Measurements from ENCODE around the gene FGF13. TPM values are rescaled to one million over a fixed set of nuclear protein-coding genes. Genes with fewer than 3 reads are reported as not detected.

FGF13 gene
- 2.7 TPM for polyA plus RNA-seq (2013, experiment 1 of 2; ENCODE audit: insufficient read length)
- 4.4 TPM for polyA plus RNA-seq (2013, experiment 2 of 2; ENCODE audit: insufficient read length)

DNA sequence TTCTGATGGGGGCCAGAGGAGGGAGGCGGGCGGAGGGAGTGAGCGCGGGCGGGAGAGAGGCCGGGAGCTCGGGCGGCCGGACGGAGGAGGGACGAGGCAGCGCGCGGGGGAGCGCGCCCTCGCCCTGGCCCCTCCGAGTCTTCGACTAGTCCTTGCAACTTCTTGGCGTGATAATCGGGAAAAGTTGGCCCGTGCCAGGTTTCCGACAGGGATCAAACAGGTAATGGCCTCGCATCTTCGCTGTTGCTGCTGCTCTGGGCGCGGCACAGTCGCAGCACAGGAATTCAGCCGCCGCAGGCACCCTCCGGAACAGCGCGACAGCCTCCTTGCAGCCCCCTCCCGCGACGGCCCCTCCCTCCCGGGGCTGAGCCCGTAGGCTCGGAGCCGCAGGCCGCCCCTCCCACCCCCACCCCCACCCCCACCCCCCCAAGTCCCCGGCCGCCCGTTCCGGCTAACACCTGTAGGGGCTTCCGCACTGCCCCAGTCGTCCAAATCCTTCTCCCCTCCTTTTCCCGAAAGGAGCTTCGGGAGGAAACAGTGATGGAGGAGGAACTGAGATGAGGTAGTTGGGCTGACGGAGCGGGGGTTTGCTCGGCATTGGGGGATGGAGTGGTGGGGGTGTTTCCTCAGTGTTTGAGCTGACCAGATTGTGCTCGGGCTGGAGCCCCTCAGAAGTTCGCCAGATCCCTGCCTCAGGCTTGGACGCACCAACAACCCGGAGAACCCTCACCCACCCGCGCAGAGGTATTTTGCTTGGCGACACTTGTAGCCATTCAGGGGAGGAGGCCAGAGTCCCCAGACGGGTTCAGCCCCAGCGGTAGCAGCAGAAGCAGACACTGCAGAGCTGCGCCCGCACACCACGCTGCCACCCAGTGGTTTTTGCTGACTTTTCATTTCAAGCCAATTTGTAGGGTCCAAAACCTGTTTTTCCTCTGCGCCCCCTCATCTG lies at the start of gene FGF13:
FGF13 (minus strand) TSS at position 319 of the 949 bp plus-strand sequence. CDS start 714 bp downstream, outside the sequence.
- peak; percentile 38 for DNase-seq

DNA sequence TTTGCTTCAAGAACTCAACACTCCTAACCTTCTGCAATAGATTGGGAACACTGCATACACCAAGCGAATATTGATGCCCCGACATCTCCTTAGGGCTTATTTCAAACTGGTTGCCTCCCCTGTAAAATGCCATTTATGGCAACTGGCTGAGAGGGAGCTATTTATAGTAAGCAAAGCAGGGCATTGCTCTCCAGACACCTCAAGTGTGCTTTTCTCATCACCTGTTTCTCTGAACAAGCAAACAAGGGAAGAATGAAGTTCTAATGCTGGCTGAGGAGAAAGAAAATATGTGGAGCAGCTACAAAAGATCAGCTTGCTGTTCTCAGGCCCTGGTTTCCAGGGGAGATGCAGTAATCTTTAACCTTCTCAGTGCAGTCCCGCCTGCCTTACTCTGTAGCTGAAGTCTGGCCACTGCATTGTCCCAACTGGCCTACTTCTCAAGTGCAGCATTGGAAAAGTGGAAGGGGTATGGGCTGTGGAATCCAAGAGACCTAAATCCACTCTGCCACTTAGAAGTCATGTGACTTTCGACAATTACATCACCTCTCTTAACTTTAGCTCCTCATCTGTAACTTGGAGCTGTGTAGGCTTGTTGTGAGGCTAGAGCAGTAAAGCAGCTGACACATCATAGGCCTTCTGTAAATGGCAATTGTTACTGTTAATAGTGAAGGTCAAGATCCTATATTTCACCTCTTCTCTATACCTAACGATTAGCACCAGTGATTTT lies 47.9 kb upstream of the FGF13 start:
- DNase-seq = no peak

DNA sequence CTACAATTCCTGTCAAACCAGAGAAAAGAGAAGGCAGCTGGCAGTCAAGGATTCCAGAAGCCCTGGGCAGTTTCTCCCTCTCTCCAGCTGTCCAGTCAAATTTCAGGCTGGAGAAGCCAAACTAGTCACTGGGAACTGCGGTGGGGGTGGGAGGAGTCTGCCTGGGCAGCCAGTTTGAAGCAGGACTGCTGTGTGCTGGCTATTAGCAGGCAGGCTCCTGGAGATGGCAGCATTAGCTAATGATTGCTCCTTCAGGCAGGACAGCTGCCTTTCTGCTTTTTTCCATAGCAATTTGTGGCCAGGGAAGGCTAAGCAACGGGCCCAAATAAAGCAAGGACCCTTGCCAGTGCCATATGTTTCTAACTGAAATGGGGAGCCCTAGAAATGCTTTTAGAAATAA lies 44.7 kb upstream of the FGF13 start:
- peak; percentile 54 for DNase-seq

DNA sequence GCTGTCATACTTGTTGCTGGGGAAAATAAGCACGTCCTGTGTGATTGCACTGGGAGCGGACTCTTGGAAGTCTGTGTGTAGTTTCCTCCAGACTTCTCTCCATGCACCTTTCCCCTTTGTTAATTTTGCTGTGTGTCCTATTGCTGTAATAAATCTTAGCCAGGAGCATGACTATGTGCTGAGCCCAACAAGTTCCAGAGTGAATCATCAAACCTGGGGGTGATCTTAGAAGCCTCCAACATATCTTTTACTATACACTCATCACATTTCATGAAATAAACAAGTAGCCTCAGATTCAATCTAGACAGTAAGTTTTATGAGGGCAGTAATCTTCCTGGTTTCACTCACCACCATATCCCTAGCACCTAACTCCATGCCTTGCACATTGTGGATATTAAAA lies 43.3 kb upstream of the FGF13 start:
- DNase-seq = no peak

DNA sequence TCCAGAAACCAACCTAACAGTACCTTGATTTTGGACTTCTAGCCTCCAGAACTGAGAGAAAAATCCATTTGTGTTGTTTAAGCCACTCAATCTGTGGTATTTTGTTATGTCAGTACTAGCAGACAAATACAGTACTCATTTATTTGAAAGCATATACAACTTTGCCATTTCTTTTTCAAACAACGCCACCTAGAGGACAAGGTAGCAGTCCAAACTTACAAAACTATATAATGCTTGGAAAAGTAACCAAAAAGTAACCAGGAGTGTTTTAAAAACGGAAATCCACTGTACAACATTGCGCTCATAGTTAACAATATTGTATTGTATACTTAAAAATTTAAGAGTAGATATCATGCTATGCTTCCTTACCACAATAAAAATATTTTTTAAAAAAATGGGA lies 37.0 kb upstream of the FGF13 start:
- peak; percentile 15 for DNase-seq

DNA sequence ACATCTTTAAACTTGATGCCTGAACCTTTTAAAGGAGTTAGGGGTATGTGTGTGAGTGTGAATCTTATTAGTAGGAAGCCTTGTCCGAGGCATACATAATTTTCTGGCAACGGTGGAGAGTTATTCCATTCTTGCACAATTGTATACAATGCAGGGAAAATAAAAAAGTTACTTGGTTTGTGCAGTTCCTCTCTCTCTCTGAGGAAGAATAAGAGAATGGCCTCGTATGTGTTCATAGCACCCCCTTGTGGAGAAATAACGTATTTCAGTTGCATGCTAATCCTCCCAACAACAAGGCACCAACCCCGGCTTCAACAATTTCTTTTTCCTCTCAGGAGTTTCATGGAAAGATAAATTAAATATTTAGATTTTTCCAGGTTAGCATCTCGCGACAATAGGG lies 33.7 kb upstream of the FGF13 start:
- peak; percentile 25 for DNase-seq

DNA sequence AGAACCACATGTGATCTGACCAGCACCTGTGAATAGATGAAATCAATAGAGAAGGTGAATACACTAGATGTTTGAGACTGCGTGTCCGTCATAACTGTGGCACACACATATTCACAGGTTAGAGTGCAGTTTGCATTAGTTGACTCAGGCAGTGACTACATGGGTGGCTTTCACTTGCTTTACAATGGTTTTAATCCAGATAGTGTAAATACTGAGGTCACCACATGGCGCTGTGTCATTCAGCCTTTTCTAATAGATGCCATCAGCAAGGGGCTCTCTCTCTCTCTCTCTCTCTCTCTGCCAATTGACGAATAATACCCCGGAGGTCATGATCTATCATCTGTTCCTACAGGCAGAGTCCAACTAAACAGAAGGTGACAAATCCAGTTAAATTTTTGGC lies 30.7 kb upstream of the FGF13 start:
- DNase-seq = no peak

DNA sequence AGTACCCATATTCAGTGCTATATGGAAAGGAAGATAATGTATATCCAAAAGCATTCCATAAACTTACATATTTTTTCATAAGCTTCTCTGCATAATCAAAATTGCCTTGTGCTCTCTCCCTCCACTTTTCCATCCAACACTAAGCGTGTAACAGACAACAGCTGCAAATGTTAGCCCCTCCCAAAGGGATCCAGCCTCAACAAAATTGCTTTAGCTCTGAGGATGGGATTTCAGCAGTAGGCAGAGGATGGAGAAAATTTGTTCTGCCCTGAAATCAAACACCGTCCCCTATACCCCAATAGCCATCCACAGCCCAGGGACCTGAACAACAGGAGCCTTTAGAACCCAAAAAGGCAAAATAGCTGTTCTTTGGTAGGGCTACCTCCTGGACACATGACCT lies 28.8 kb upstream of the FGF13 start:
- DNase-seq = no peak

DNA sequence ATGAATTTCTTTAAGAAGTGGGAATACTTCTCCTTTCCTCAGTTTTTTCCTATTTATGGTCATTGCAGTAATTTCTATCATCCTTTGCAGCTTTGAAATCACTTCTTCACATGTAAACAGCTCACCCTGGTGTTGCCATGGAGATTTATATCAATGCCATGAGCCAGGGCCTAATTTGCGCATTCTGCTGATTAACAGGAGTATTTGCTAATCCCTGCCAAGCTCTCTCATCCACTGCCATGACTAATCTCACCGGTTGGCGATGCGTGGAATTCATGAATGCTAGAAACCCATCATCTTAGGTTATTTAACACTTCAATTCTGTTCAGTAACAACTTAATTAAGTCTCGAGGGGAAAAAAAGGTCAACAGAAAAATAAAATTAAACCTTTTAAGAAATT lies 11.8 kb upstream of the FGF13 start:
- no peak for DNase-seq

DNA sequence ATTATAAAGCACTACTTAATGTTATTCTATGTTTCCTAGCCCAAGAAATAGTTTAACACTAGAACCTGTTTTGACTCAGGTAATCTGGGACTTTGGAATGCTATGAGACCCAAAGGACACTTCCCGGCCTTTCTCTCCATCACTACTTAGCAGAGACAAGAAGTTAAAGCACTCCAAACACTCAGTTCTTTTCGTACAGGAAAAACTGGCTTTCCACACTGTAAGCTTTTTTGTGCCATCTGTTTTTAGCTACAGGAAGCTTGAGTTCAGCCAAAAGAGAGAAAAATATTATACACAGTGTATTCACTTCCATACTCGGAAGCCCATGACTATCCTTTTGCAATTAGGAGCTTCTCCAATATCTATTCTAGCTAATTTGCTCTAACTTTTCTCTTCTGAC lies 7.9 kb upstream of the FGF13 start:
- no peak for DNase-seq

DNA sequence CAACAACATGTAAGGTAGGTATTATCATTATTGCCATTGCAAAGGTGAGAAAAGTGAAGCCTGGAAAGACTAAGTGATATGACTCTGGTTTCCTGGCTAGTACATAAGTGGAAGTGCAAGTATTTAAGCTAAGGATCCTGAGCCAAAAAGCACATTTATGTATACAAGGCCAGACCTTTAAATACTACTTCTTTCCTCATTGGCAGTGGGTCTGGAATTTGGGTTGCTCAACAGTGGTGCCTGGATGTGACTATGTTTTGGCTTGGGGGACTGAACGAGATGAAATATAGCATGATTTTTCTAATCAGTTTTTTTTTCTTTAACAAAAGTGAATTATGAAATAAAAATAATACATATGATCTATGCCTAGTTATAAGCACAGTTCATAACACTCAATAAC lies 7.4 kb upstream of the FGF13 start:
- no peak for DNase-seq

DNA sequence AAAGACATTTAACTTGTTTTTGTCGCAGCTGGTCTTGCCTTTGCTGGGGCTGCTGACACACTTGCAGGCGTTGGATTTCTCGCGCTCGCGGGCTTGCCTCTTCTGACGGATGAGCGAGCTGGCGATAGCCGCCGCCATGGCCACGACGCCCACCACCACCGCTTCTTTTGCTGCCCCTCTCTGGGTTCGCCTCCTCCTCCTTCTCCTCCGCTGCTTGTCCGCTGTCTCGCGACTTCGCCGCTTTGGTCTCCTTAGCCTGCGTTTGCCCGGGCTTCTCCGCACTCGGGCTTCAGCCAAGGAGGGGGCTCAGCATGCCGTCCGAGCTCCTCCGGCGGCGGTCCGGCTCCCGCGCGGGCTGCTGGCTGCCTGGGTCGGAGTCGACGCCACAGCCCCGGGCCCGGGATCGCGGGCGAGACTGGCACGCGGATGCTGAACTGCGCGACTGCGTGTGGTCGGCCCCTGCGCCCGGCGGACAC lies 613 bp downstream of the FGF13 start:
- peak; percentile 1 for DNase-seq

DNA sequence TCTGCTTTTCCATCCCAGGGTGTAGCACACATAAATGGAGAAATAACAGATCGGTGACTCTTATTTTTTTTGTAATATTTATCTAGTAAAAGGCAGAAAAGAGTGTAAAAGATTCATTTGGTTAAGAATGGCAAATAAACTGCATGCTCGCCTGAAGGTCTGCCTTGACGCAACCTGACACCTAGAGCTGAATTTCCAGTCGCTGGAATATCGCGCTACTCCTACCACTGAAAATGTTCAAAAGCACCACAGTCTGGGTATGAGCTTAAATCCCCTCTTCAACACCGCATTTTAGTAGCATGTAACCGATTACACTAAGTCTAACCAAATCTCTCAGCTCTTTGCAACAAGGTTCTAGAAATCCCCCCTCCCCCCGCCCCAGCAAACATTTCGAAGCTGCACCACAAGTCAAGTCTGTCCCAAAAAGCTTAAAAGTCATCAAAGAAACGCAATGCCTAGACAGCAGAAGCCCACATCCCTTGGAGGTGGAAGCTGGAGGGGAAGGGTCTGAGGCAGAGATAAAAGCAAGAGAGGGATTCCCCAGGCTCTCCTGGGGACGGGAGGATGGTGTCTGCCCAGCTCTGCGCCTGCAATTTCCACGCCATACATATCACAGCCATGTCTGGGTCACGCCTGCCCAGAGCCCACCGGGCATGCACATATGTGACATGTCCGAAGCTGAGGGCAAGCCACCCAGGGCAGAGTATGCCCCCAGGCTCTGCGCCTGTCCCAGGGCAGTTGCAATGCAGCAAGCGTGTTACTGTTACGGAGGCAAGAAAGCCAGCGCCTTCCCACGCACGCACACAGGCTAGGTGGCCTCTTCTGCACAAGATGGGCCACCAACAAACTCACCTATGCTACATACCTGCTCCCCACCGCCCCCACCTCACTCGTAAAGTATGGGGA lies 1.4 kb downstream of the FGF13 start:
- no peak for DNase-seq

DNA sequence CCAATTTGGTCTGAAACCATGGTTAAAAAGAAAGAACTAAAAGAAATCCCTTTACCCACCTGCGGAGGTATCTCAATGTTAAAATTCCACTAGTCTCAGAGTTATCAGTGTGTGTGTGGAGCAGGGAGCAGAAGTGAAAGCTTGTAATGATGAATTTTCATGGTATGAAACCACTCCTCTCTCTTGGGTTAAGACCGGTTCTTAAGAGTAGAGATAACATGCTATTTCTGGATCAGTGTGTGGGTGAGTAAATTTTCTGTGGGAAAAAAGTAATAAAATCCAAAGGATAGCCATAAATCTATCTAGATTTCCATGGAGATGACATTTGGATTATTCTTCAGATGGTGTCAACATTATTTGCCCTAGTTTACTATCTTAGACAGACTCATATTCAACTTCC lies 3.2 kb downstream of the FGF13 start:
- DNase-seq = peak; percentile 1

DNA sequence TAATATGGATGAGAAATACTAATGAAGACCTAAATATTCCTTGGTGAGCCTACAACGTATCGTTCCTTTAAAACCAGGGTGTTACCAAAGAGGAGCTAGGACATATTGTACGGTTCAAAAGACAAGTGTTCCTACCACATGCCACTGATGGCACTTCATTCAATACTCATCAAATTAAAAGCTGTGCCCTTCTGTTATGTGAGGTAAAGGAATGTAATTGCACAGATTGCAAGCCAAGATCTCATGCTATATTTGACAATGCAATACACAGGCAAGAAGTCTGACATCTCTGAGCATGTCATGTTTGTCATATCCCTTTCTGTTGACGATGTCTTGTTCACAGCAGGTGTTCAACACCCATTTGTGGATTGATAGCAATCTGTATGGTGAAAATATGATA lies 6.9 kb downstream of the FGF13 start:
- DNase-seq = no peak

DNA sequence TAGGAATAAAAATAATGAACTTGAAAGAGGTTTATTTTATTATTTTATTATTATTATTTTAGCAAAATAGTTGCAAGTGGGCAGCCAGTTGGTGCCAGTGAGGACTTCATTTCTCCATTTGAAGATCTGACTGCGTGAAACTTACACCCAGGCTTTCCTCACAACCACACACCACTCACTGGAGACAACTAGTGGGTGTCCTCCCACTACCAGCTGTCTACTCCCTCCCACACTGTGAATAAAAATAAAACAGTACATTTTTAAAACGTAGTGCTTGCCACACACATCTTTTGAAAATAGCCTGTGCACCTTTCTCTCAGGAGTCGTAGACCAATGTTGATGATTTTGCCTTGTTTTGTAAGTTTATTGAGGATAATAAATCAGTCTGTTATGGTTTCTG lies 7.4 kb downstream of the FGF13 start:
- DNase-seq = no peak

DNA sequence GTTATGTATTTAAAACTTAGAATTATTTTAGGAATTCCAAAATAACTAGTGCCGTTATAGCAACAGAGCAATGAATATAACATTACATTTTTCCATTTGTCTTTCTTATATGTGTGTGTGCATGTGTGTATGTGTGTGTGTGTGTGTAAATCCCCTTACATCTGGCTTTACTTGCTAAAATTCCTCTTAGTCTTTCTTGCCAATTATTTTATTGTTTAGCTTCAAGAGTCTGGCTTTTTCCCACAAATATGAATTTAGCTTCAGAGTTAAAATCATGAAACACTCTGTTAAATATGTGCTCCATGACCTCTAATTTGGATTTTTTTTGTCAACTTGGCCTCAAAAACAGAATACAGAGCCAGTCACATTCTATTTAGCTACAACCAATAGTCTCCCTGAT lies 18.9 kb downstream of the FGF13 start:
- peak; percentile 5 for DNase-seq

DNA sequence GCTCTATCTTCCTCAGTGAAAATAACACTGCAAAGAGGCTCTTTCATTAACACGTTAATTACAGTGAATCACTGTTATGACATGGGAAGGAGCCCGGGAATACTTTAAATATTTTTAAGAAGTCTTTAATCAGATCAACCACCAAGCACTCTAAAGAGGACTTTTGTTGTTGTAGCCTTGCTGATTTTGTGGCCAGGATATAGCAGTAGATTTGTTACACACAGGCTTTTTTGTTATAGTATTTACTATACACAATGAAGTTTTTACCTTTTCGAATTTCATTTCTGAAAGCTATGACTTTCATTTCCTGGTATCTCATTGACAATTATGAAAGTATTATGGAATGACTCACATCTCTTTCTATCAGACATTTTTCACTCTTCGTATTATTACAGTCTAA lies 20.3 kb downstream of the FGF13 start:
- DNase-seq = peak; percentile 5

DNA sequence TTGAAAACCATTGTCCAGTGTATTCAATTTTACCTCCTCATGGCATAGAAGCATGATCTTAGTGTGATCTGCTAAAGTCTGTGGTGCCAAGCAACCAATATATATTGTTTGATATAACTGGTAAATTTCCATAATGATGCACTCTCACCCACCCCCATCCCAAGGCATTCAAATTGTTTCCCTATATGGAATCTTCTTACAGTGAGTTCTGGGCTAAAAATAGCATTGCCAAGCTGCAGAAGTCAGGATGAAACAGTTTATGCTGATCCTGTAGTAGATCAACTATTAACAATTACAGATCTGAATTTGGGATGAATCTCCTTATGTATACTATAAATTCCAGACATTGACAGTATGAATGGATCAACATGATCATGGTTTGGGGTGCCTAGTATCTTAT lies 20.9 kb downstream of the FGF13 start:
- DNase-seq = peak; percentile 56

DNA sequence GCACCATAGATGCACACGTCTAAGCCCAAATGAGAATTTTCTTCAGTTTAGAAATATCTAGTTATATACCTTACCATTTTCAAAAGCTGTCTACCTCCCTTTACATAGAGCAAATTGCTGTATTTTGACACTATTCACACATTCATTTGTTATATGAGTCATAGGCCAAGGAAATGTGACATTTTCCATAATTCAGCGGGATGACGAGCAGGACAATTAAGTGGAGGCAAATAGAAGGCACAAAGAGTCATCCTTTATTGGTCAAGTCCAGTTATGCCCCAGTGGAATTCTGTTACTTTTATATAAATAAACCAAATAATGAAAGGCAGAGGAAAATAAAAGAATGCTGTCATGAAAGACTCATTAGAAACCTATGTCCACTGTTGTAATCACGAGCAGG lies 27.9 kb downstream of the FGF13 start:
- DNase-seq = no peak

DNA sequence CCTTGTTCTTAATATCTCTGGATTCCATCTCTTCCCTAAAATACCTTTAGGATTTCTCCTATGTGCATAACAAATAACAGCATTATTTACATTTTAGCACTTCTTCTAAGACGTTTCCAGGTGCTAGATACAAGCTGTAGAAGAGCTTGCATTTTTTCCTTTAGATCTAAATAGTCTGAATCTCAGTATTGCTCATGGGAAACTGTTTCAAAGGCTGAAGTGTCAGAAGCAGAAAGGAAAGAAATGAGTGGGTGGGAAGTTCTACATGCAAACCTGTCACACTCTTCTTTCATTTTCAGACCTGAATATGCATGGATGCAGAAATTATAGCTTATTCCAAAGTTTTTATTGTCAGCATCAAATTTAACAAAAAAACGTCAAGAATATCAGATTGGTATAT lies 41.8 kb downstream of the FGF13 start:
- no peak for DNase-seq

DNA sequence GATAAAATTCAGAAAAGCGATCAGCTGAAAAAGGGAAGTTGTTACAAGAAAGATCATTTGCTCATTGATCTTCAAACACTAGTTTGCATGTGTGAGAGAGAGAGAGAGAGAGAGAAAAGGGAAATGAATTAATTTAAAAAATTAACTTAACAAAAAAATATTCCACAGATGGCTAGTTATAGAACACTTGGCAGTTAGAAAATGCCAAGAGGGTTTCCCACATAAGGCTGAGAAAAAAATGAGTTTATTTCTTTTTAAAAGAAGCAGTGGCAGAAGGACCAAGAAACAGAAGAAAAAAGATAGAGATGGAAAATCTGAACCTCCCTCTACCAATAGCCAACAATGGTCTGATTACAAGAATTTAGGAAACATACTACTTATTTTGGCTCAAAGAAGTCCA lies 47.1 kb downstream of the FGF13 start:
- DNase-seq = no peak

DNA sequence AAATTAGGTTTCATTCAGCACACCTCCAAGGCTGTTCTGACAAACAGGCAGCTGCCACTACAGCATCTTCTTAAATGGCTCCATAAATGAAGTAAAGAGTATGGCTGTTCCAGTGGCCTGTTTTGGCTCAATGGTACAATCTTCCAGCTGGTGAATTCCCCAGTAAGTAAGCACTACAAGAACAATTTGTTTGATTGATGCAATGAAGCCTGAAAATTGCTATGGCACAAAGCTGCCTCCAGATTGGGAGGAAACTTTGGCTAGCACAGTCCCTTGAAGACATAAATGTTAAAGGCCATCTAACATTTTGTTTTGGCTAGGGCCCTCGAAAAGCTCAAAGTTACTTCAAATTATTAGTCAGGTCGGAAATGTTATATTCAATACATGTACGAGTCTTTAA lies 47.5 kb downstream of the FGF13 start:
- no peak for DNase-seq
